Stimulated activated effector memory CD8-positive, alpha-beta T cell treated with anti-CD3 and anti-CD28 coated beads, Interleukin-12 subunit alpha, Interleukin-12 subunit beta, amount 100 ng/mL, for 72 hours (primary cell): ENCODE results near the gene RNF213.

ENCODE experiments used
- ATAC-seq: fragments of 150-1000 bp; cut with Tn5 transposase; 2 replicates; pipeline ENCODE4 v1.10.0; 2021
- DNase-seq, 2 donors: peaks; one replicate each; pipeline ENCODE4 v3.0.0; 2021 to 2022; ENCODE audit warnings: low spot score in 2 of 2
- H3K27ac Mint-ChIP-seq: one replicate; pipeline ENCODE4 v1.8.0; 2022; ENCODE audit warnings: mild to moderate bottlenecking, mixed read lengths
- H3K36me3 Mint-ChIP-seq: one replicate; pipeline ENCODE4 v1.8.0; 2022; ENCODE audit warnings: mild to moderate bottlenecking, mixed read lengths
- H3K4me1 Mint-ChIP-seq: one replicate; pipeline ENCODE4 v1.8.0; 2022; ENCODE audit warnings: mixed read lengths
- H3K4me3 Mint-ChIP-seq: one replicate; pipeline ENCODE4 v1.8.0; 2022; ENCODE audit warnings: mild to moderate bottlenecking, mixed read lengths
- H3K9me3 Mint-ChIP-seq: one replicate; pipeline ENCODE4 v1.8.0; 2022; ENCODE audit warnings: mixed read lengths

Gene RNF213

GRCh38 chr17:80359422-80360110 is 98.9 kb downstream of the RNF213 start:
- ATAC-seq, result no peak
- Mint-ChIP-seq H3K27ac (peak overlapping the region; percentile 83), H3K4me1 (no peaks in the 10 kb centered on the region), H3K36me3 (peaks cover 100% of the 10 kb centered on the region), H3K4me3 (no peak overlapping the region), H3K9me3 (no peaks in the 10 kb centered on the region)
- no peak for DNase-seq

- Mint-ChIP-seq H3K9me3 (no peaks in the 10 kb centered on the region), H3K27ac (peak overlapping the region; percentile 71), H3K36me3 (peaks cover 100% of the 10 kb centered on the region), H3K4me3 (no peak overlapping the region), H3K4me1 (no peaks in the 10 kb centered on the region)
- no peak for ATAC-seq
- no peak for DNase-seq
These were observed 99.7 kb downstream of the RNF213 start for GRCh38 chr17:80360396-80360795.

- DNase-seq (no peak), ATAC-seq (peak; percentile 42)
- H3K36me3 Mint-ChIP-seq, result peaks cover 100% of the 10 kb centered on the region
- no peaks in the 10 kb centered on the region for H3K9me3 Mint-ChIP-seq
- peak overlapping the region; percentile 71 for H3K27ac Mint-ChIP-seq
- H3K4me1 Mint-ChIP-seq, result no peaks in the 10 kb centered on the region
- H3K4me3 Mint-ChIP-seq, result no peak overlapping the region
These were observed 101.0 kb downstream of the RNF213 start for GRCh38 chr17:80361495-80362220.

- ATAC-seq, result no peak
- no peak overlapping the region for H3K4me3 Mint-ChIP-seq
- H3K9me3 Mint-ChIP-seq, result no peaks in the 10 kb centered on the region
- no peak for DNase-seq
- H3K36me3 Mint-ChIP-seq, result peaks cover 100% of the 10 kb centered on the region
- H3K4me1 Mint-ChIP-seq, result no peaks in the 10 kb centered on the region
- H3K27ac Mint-ChIP-seq, result peak overlapping the region; percentile 71
These were observed 101.9 kb downstream of the RNF213 start for GRCh38 chr17:80362428-80363119.

- no peak for DNase-seq
- H3K4me1 Mint-ChIP-seq, result no peaks in the 10 kb centered on the region
- no peak overlapping the region for H3K27ac Mint-ChIP-seq
- H3K4me3 Mint-ChIP-seq, result no peak overlapping the region
- peaks cover 100% of the 10 kb centered on the region for H3K36me3 Mint-ChIP-seq
- ATAC-seq, result no peak
- no peaks in the 10 kb centered on the region for H3K9me3 Mint-ChIP-seq
These were observed 102.5 kb downstream of the RNF213 start for GRCh38 chr17:80363120-80363515.

- ATAC-seq (no peak), DNase-seq (no peak)
- peaks cover 100% of the 10 kb centered on the region for H3K36me3 Mint-ChIP-seq
- peak overlapping the region; percentile 78 for H3K27ac Mint-ChIP-seq
- H3K9me3 Mint-ChIP-seq, result no peaks in the 10 kb centered on the region
- no peaks in the 10 kb centered on the region for H3K4me1 Mint-ChIP-seq
- no peak overlapping the region for H3K4me3 Mint-ChIP-seq
These were observed 103.0 kb downstream of the RNF213 start for GRCh38 chr17:80363518-80364090.

- Mint-ChIP-seq H3K36me3 (peaks cover 100% of the 10 kb centered on the region), H3K9me3 (no peaks in the 10 kb centered on the region), H3K4me1 (no peaks in the 10 kb centered on the region), H3K4me3 (no peak overlapping the region), H3K27ac (peak overlapping the region; percentile 78)
- no peak for DNase-seq
- ATAC-seq, result no peak
These were observed 103.5 kb downstream of the RNF213 start for GRCh38 chr17:80364091-80364691.

- DNase-seq (no peak), ATAC-seq (no peak)
- Mint-ChIP-seq H3K4me3 (no peak overlapping the region), H3K27ac (peak overlapping the region; percentile 12), H3K9me3 (no peaks in the 10 kb centered on the region), H3K36me3 (peaks cover 100% of the 10 kb centered on the region), H3K4me1 (no peaks in the 10 kb centered on the region)
These were observed 104.6 kb downstream of the RNF213 start for GRCh38 chr17:80365001-80365965.

GRCh38 chr17:80365983-80366382 is 105.3 kb downstream of the RNF213 start:
- no peak for DNase-seq
- H3K36me3 Mint-ChIP-seq, result peaks cover 100% of the 10 kb centered on the region
- H3K4me3 Mint-ChIP-seq, result no peak overlapping the region
- H3K27ac Mint-ChIP-seq, result peak overlapping the region; percentile 50
- peak; percentile 7 for ATAC-seq
- H3K9me3 Mint-ChIP-seq, result no peaks in the 10 kb centered on the region
- H3K4me1 Mint-ChIP-seq, result no peaks in the 10 kb centered on the region

GRCh38 chr17:80367503-80367902 is 106.9 kb downstream of the RNF213 start:
- Mint-ChIP-seq H3K4me3 (no peak overlapping the region), H3K9me3 (no peaks in the 10 kb centered on the region), H3K4me1 (no peaks in the 10 kb centered on the region), H3K36me3 (peaks cover 100% of the 10 kb centered on the region), H3K27ac (peak overlapping the region; percentile 69)
- ATAC-seq (no peak), DNase-seq (no peak)

GRCh38 chr17:80371196-80371595 is 110.5 kb downstream of the RNF213 start:
- H3K4me3 Mint-ChIP-seq, result no peak overlapping the region
- ATAC-seq (no peak), DNase-seq (no peak)
- peaks cover 100% of the 10 kb centered on the region for H3K36me3 Mint-ChIP-seq
- no peaks in the 10 kb centered on the region for H3K9me3 Mint-ChIP-seq
- H3K27ac Mint-ChIP-seq, result no peak overlapping the region
- H3K4me1 Mint-ChIP-seq, result no peaks in the 10 kb centered on the region

- Mint-ChIP-seq H3K4me3 (no peak overlapping the region), H3K9me3 (no peaks in the 10 kb centered on the region), H3K27ac (no peak overlapping the region), H3K4me1 (no peaks in the 10 kb centered on the region), H3K36me3 (peaks cover 100% of the 10 kb centered on the region)
- ATAC-seq (no peak), DNase-seq (no peak)
These were observed 111.8 kb downstream of the RNF213 start for GRCh38 chr17:80372456-80372855.

- H3K9me3 Mint-ChIP-seq, result no peaks in the 10 kb centered on the region
- DNase-seq (no peak), ATAC-seq (no peak)
- no peak overlapping the region for H3K27ac Mint-ChIP-seq
- no peak overlapping the region for H3K4me3 Mint-ChIP-seq
- H3K36me3 Mint-ChIP-seq, result peaks cover 100% of the 10 kb centered on the region
- H3K4me1 Mint-ChIP-seq, result no peaks in the 10 kb centered on the region
These were observed 112.4 kb downstream of the RNF213 start for GRCh38 chr17:80372922-80373570.
